Activated naive CD4-positive, alpha-beta T cell treated with anti-CD3 and anti-CD28 coated beads, Interleukin-2, amount 50 U/mL, for 16 hours (primary cell): ENCODE data around the gene STAT5A.
"Not testable (repeated sequence)": the region's sequence is repeated elsewhere in the genome, so short reads cannot be mapped to it uniquely, and the experiment has no call there.

Experiments used
- DNase-seq: peaks from one replicate; pipeline ENCODE4 v3.0.0-alpha.2; 2020

STAT5A gene

GRCh38 chr17:42286411-42287221 is 1.7 kb upstream of the STAT5A start:
- peak; percentile 13 for DNase-seq

- DNase-seq = peak; percentile 53
These were observed 857 bp upstream of the STAT5A start for GRCh38 chr17:42287305-42287976.

- peak; percentile 65 for DNase-seq
These were observed 709 bp downstream of the STAT5A start for GRCh38 chr17:42288803-42289610.

GRCh38 chr17:42289611-42290181 is 1.4 kb downstream of the STAT5A start:
- peak; percentile 70 for DNase-seq

- DNase-seq = no peak
These were observed 2.3 kb downstream of the STAT5A start for GRCh38 chr17:42290577-42290976.

- DNase-seq = no peak
These were observed 2.8 kb downstream of the STAT5A start for GRCh38 chr17:42291129-42291528.

GRCh38 chr17:42294469-42295398 is 6.4 kb downstream of the STAT5A start:
- no peak for DNase-seq

- DNase-seq = no peak
These were observed 7.7 kb downstream of the STAT5A start for GRCh38 chr17:42296012-42296411.

GRCh38 chr17:42297775-42298174 is 9.5 kb downstream of the STAT5A start:
- not testable (repeated sequence) for DNase-seq

GRCh38 chr17:42299361-42299760 is 11.1 kb downstream of the STAT5A start:
- DNase-seq = not testable (repeated sequence)

GRCh38 chr17:42299913-42300312 is 11.6 kb downstream of the STAT5A start:
- not testable (repeated sequence) for DNase-seq

- no peak for DNase-seq
These were observed 12.7 kb downstream of the STAT5A start for GRCh38 chr17:42301022-42301421.

GRCh38 chr17:42303694-42304093 is 15.4 kb downstream of the STAT5A start:
- no peak for DNase-seq

- DNase-seq = no peak
These were observed 16.1 kb downstream of the STAT5A start for GRCh38 chr17:42304187-42305030.

- not testable (repeated sequence) for DNase-seq
These were observed 16.7 kb downstream of the STAT5A start for GRCh38 chr17:42305031-42305330.

GRCh38 chr17:42305543-42306384 is 17.5 kb downstream of the STAT5A start:
- DNase-seq = no peak

- DNase-seq = no peak
These were observed 18.0 kb downstream of the STAT5A start for GRCh38 chr17:42306385-42306667.

GRCh38 chr17:42307362-42307927 is 19.1 kb downstream of the STAT5A start:
- DNase-seq = no peak

- no peak for DNase-seq
These were observed 20.1 kb downstream of the STAT5A start for GRCh38 chr17:42308446-42308845.

- no peak for DNase-seq
These were observed 20.8 kb downstream of the STAT5A start for GRCh38 chr17:42309142-42309541.
